Uterus (tissue), 4 donors: ENCODE results near the gene COL5A3. TPM values are rescaled to one million over a fixed set of nuclear protein-coding genes. Genes with fewer than 3 reads are reported as not detected.

Experiments used
- DNase-seq, 2 donors: peaks; one replicate each; pipeline ENCODE4 v3.0.0-alpha.2; 2019 to 2020
- H3K27ac ChIP-seq, 2 donors: fragments of 200-600 bp; sonication (generic); 1 replicate in 1 of 2; 2 replicates in 1 of 2; pipeline ENCODE4 v1.5.1; 2016 to 2018
- H3K27me3 ChIP-seq, 2 donors: fragments of 200-600 bp; sonication (generic); one replicate each; pipeline ENCODE4 v1.5.1; 2018 to 2019; ENCODE audit warnings: control low read depth in 1 of 2
- H3K36me3 ChIP-seq, 2 donors: fragments of 200-600 bp; sonication (generic); one replicate each; pipeline ENCODE4 v1.5.1; 2019; ENCODE audit warnings: control low read depth in 1 of 2
- H3K4me1 ChIP-seq, 2 donors: fragments of 200-600 bp; sonication (generic); one replicate each; pipeline ENCODE4 v1.5.1; 2018 to 2019; ENCODE audit warnings: control low read depth in 1 of 2
- H3K4me3 ChIP-seq, 2 donors: fragments of 200-600 bp; sonication (generic); 1 replicate in 1 of 2; 2 replicates in 1 of 2; pipeline ENCODE4 v1.5.1; 2018 to 2019; ENCODE audit warnings: mild to moderate bottlenecking in 1 of 2
- H3K9me3 ChIP-seq, 2 donors: fragments of 200-600 bp; sonication (generic); one replicate each; pipeline ENCODE4 v1.5.1; 2019; ENCODE audit warnings: control low read depth in 1 of 2
- CTCF ChIP-seq, 4 experiments: fragments of 200-600 bp in 2 of 4; fragments of 450-650 bp in 2 of 4; sonication (generic) in 2 of 4; IDR thresholded peaks; one replicate each; pipeline ENCODE4 v1.5.1; 2016 to 2019; ENCODE audit warnings: antibody characterized with exemption in 4 of 4, mild to moderate bottlenecking in 2 of 4, moderate library complexity in 1 of 4
- POLR2A ChIP-seq, 2 donors: fragments of 450-650 bp; IDR thresholded peaks; one replicate each; pipeline ENCODE4 v1.6.1; 2016; ENCODE audit warnings: antibody characterized with exemption in 2 of 2, mild to moderate bottlenecking in 1 of 2, moderate library complexity in 1 of 2
- intact Hi-C: fragments of 100-400 bp; cut with DNase I; formaldehyde crosslinking; loops from one replicate; pipeline ENCODE4 v1.15.1; 2023; ENCODE audit warnings: low total_unique reads
- total RNA-seq, 4 donors: library from RNA; depleted of rRNA in 3 of 4; stranded (reverse); fragments of >200 nt in 3 of 4; gene quantifications; one replicate each; pipeline versions ENCODE4 v1.1.0 to v1.2.4, GENCODE V29; 2014 to 2023
- donor health status: DM: yes; HTN: yes; CAD: no.

COL5A3 gene
- total RNA-seq, 4 donors from 2014 or later: 12.6 to 43.3 (median 25.6) TPM

- Histone ChIP-seq H3K36me3 (no peaks in the 10 kb centered on the region), H3K9me3 (no peaks in the 10 kb centered on the region), H3K4me1 (no peaks in the 10 kb centered on the region), H3K27me3 (no peaks in the 10 kb centered on the region), H3K4me3 (no peak overlapping the region), H3K27ac (no peak overlapping the region)
- TF ChIP-seq POLR2A (IDR thresholded peaks at IDR 0.05): no peak
- TF ChIP-seq CTCF (IDR thresholded peaks at IDR 0.05): no peak
- no peak for DNase-seq
- intact Hi-C loops: no loop called here
Measured at GRCh38 chr19:10021446-10021845, 11.1 kb upstream of the COL5A3 start.

GRCh38 chr19:10020851-10021250 lies 10.5 kb upstream of the COL5A3 start:
- Histone ChIP-seq H3K4me1 (no peaks in the 10 kb centered on the region), H3K27ac (no peak overlapping the region), H3K9me3 (no peaks in the 10 kb centered on the region), H3K36me3 (no peaks in the 10 kb centered on the region), H3K4me3 (no peak overlapping the region), H3K27me3 (no peaks in the 10 kb centered on the region)
- intact Hi-C loops: no loop called here
- no peak for DNase-seq
- TF ChIP-seq CTCF (IDR thresholded peaks at IDR 0.05) (no peak), POLR2A (IDR thresholded peaks at IDR 0.05) (no peak)

- TF ChIP-seq POLR2A (IDR thresholded peaks at IDR 0.05) (no peak), CTCF (IDR thresholded peaks at IDR 0.05) (no peak)
Measured at GRCh38 chr19:10019246-10019645, 8.9 kb upstream of the COL5A3 start.

GRCh38 chr19:10018786-10019185 lies 8.5 kb upstream of the COL5A3 start:
- H3K4me3 ChIP-seq: no peak overlapping the region
- H3K27ac ChIP-seq: no peak overlapping the region
- no peaks in the 10 kb centered on the region for H3K9me3 ChIP-seq
- intact Hi-C loops: no loop called here
- H3K36me3 ChIP-seq: no peaks in the 10 kb centered on the region
- H3K27me3 ChIP-seq: no peaks in the 10 kb centered on the region
- H3K4me1 ChIP-seq: no peaks in the 10 kb centered on the region
- no peak for DNase-seq
- TF ChIP-seq POLR2A (IDR thresholded peaks at IDR 0.05) (no peak), CTCF (IDR thresholded peaks at IDR 0.05) (no peak)

More at GRCh38 chr19:10019246-10019645, 8.9 kb upstream of the COL5A3 start:
- intact Hi-C loops: no loop called here
- Histone ChIP-seq H3K4me3 (no peak overlapping the region), H3K9me3 (no peaks in the 10 kb centered on the region), H3K27ac (no peak overlapping the region), H3K36me3 (no peaks in the 10 kb centered on the region), H3K4me1 (no peaks in the 10 kb centered on the region), H3K27me3 (no peaks in the 10 kb centered on the region)
- no peak for DNase-seq

GRCh38 chr19:10018263-10018662 lies 8.0 kb upstream of the COL5A3 start:
- no peak overlapping the region for H3K4me3 ChIP-seq
- H3K27me3 ChIP-seq: no peaks in the 10 kb centered on the region
- H3K9me3 ChIP-seq: no peaks in the 10 kb centered on the region
- no peak overlapping the region for H3K27ac ChIP-seq
- DNase-seq: no peak
- no peaks in the 10 kb centered on the region for H3K4me1 ChIP-seq
- H3K36me3 ChIP-seq: no peaks in the 10 kb centered on the region
- intact Hi-C loops: no loop called here
- TF ChIP-seq CTCF (IDR thresholded peaks at IDR 0.05): no peak
- TF ChIP-seq POLR2A (IDR thresholded peaks at IDR 0.05): no peak
